Suppressor macrophage (primary cell): ENCODE measurements around the gene HLX.

Experiments
- DNase-seq, 4 experiments: peaks; one replicate each; pipeline ENCODE4 v3.0.0-alpha.2; 2020 to 2022
- total RNA-seq, 17 experiments: gene quantifications; one replicate each; lab custom pipeline; 2026; ENCODE audit warnings: mixed read lengths in 6 of 17, inconsistent platforms in 3 of 17; lab: John Stamatoyannopoulos, UW

The HLX gene
- total RNA-seq: 8.4 to 70.3 (median 13.4) reads per million in 17 experiments

- DNase-seq: peak; percentile 93 to 97 (median 96)
These were observed at the start of gene HLX for GRCh38 chr1:220879076-220879508. Gene HLX, plus strand, starts transcription at chr1:220879443. Its CDS starts 415 bp downstream, at chr1:220879858.

GRCh38 chr1:220833436-220833835 lies 45.8 kb upstream of the HLX start:
- no peak for DNase-seq

- DNase-seq: no peak
These were observed 44.9 kb upstream of the HLX start for GRCh38 chr1:220834155-220834870.

- no peak for DNase-seq
These were observed 40.7 kb upstream of the HLX start for GRCh38 chr1:220838578-220838977.

- DNase-seq: no peak
These were observed 39.8 kb upstream of the HLX start for GRCh38 chr1:220839474-220839873.

GRCh38 chr1:220841293-220841692 lies 38.0 kb upstream of the HLX start:
- no peak for DNase-seq

GRCh38 chr1:220843481-220844011 lies 35.7 kb upstream of the HLX start:
- no peak for DNase-seq

GRCh38 chr1:220852408-220852807 lies 26.8 kb upstream of the HLX start:
- DNase-seq: no peak

GRCh38 chr1:220872296-220872695 lies 6.9 kb upstream of the HLX start:
- no peak for DNase-seq

- no peak for DNase-seq
These were observed 6.2 kb upstream of the HLX start for GRCh38 chr1:220873087-220873486.

GRCh38 chr1:220873868-220874655 lies 5.2 kb upstream of the HLX start:
- DNase-seq: peak; percentile 56 to 70 (median 67)

- DNase-seq: no peak
These were observed 4.0 kb upstream of the HLX start for GRCh38 chr1:220875260-220875659.

GRCh38 chr1:220876511-220877376 lies 2.5 kb upstream of the HLX start:
- peak; percentile 81 to 94 (median 88) for DNase-seq

GRCh38 chr1:220877377-220878095 lies 1.7 kb upstream of the HLX start:
- DNase-seq: peak in 2 of 4 experiments; percentile 46 to 48

- DNase-seq: peak; percentile 62 to 82 (median 79)
These were observed 810 bp upstream of the HLX start for GRCh38 chr1:220878191-220879075.

GRCh38 chr1:220879509-220880361 lies 492 bp downstream of the HLX start:
- DNase-seq: peak; percentile 66 to 82 (median 76)

- DNase-seq: peak in 1 of 4 experiments; percentile 22
These were observed 1.1 kb downstream of the HLX start for GRCh38 chr1:220880362-220880670.

- peak; percentile 90 to 94 (median 94) for DNase-seq
These were observed 1.7 kb downstream of the HLX start for GRCh38 chr1:220880726-220881506.
